ENCODE measurements around the gene SFSWAP. TPM values are rescaled to one million over a fixed set of nuclear protein-coding genes. Genes with fewer than 3 reads are reported as not detected.

The SFSWAP gene
- total and polyA plus RNA-seq, 2 of the 8 experiments (the other 6 are each of a cell fraction or from before 2014, with no cell fraction given): 36.5 to 49.5 TPM

DNA sequence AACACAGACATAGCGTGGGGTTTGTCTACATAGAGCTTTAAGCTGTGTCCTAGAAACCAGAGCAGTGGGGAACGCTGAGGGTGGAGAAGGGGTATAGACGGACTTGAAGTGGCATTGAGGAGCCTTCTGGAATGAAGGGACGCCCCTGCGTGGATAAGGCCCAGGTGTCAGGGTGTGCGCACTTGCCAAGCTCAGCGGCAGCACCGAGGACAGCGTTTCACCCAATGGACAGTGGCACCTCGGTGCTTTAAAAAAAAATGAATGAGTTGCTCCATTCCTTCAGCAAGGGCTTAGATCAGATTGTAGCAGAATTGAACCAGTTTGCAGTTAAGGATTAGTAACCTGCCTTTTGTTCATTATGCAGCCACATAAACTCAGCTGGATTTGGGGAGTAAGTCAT lies 83.7 kb downstream of the SFSWAP start:
- no peak for FAIRE-seq
- Histone ChIP-seq H3K27ac (ENCODE audit: low read depth, low read length) (no peak overlapping the region), H2AK5ac (ENCODE audit: low read depth, low read length) (no peak overlapping the region; the same call in 1 of the 2 replicates), H3K23ac (ENCODE audit: insufficient read length) (no peak overlapping the region), H3K4me2 (ENCODE audit: insufficient read depth in 1 of 2, low read depth in 2 of 2, low read length in 2 of 2) (no peak overlapping the region), H3K4me3 (ENCODE audit: extremely low read depth in 1 of 4, insufficient read depth in 2 of 4, low read depth in 3 of 4, low read length in 4 of 4) (no peak overlapping the region), H3K9ac (replicated peaks in 1 of 4; ENCODE audit: extremely low read depth in 1 of 4, low read depth in 3 of 4, low read length in 3 of 4) (no peak overlapping the region), H3K18ac (ENCODE audit: extremely low read depth, low read length) (no peak overlapping the region), H3K4me1 (replicated peaks in 1 of 4; ENCODE audit: control insufficient read depth in 3 of 4, insufficient read depth in 4 of 4, low read length in 3 of 4) (peaks cover 0 to 17% (median 12%) of the 10 kb centered on the region in 4 experiments; a peak in 6 of 7 replicates), H3K56ac (replicated peaks; ENCODE audit: insufficient read length, low read depth, low read length) (no peak overlapping the region), H2BK120ac (replicated peaks; ENCODE audit: low read depth, low read length) (no peak overlapping the region), H2AFZ (ENCODE audit: low read length) (no peak overlapping the region), H4K91ac (replicated peaks; ENCODE audit: insufficient read length, low read length) (no peak overlapping the region), H2BK20ac (ENCODE audit: low read length) (0 out of 2 replicates have a peak overlapping the region, but pooled peaks have one; percentile 7), H4K20me1 (replicated peaks in 1 of 2; ENCODE audit: control insufficient read depth in 1 of 2, insufficient read depth in 2 of 2, low read length in 2 of 2) (peaks cover 0 to 3% of the 10 kb centered on the region in 2 experiments), H4K5ac (ENCODE audit: insufficient read length, low read depth, low read length) (no peak overlapping the region), H3K14ac (ENCODE audit: insufficient read length) (no peak overlapping the region), H3K9me3 (ENCODE audit: insufficient read depth in 2 of 2, low read depth in 1 of 2, low read length in 1 of 2) (no peaks in the 10 kb centered on the region), H3K4ac (replicated peaks; ENCODE audit: insufficient read length, low read depth, low read length) (no peak overlapping the region), H3K36me3 (ENCODE audit: control insufficient read depth in 2 of 4, insufficient read depth in 4 of 4, low read length in 3 of 4) (peaks cover 2 to 21% (median 16%) of the 10 kb centered on the region in 4 experiments), H3K23me2 (ENCODE audit: low read depth, low read length) (no peaks in the 10 kb centered on the region), H3K79me2 (ENCODE audit: control insufficient read depth in 1 of 2, insufficient read depth in 2 of 2, low read length in 2 of 2) (no peaks in the 10 kb centered on the region), H2BK15ac (ENCODE audit: low read length) (no peak overlapping the region), H4K8ac (ENCODE audit: extremely low read depth, insufficient read depth, low read length) (no peak overlapping the region), H3K27me3 (replicated peaks in 1 of 4; ENCODE audit: control insufficient read depth in 3 of 4, extremely low read depth in 1 of 4, insufficient read depth in 3 of 4, low read length in 3 of 4) (no peaks in the 10 kb centered on the region), H2BK5ac (ENCODE audit: low read depth, low read length) (no peak overlapping the region; the same call in 1 of the 2 replicates), H2BK12ac (ENCODE audit: low read depth, low read length) (no peak overlapping the region), H3K79me1 (ENCODE audit: low read depth, low read length) (no peaks in the 10 kb centered on the region)
- WGBS, 2 experiments (ENCODE audit: extremely low coverage in 1 of 2, insufficient coverage in 1 of 2, insufficient read length in 1 of 2, insufficient replicate concordance in 2 of 2, low coverage in 1 of 2, low lambda C conversion rate in 2 of 2, missing lambda C conversion rate in 1 of 2): 92% methylated on average over 10 of the region's 10 CpGs; no CpG with 5 or more reads in 1 of the 2 experiments
- POLR2A ChIA-PET (ENCODE audit: partially characterized antibody): interaction anchor here (0.6 to 2.7 kb wide), 4 partner anchors 9 to 144 kb away, joined by 3 to 13 read pairs (median 3); no protein-coding TSS in a partner anchor
- DNase-seq (ENCODE audit: low read depth in 1 of 2, low spot score in 2 of 2): no peak
- CTCF ChIA-PET (ENCODE audit: partially characterized antibody): interaction anchor here (0.9 to 3.0 kb wide), 5 partner anchors 9 to 39 kb away, joined by 3 to 24 read pairs (median 5); no protein-coding TSS in a partner anchor
- TF ChIP-seq HDAC6 (IDR thresholded peaks at IDR 0.05; ENCODE audit: low read depth, low read length): no peak
- TF ChIP-seq RBBP5 (IDR thresholded peaks at IDR 0.05; ENCODE audit: borderline replicate concordance, low read depth, low read length): no peak
- no peak for TF ChIP-seq EZH2 (IDR thresholded peaks at IDR 0.05; ENCODE audit: low read depth, low read length, severe bottlenecking)
- no peak for TF ChIP-seq MAFK (IDR thresholded peaks at IDR 0.05; ENCODE audit: low read depth, low read length)
- TF ChIP-seq CTBP2 (IDR thresholded peaks at IDR 0.05; ENCODE audit: borderline replicate concordance, insufficient read depth, insufficient read length, low read length): no peak
- TF ChIP-seq SP1 (IDR thresholded peaks at IDR 0.05; ENCODE audit: low read depth, low read length): no peak
- no peak for TF ChIP-seq HDAC2 (IDR thresholded peaks at IDR 0.05; ENCODE audit: borderline replicate concordance in 1 of 2, low read depth in 2 of 2, low read length in 2 of 2)
- no peak for TF ChIP-seq BACH1 (IDR thresholded peaks at IDR 0.05; ENCODE audit: low read length)
- TF ChIP-seq PHF8 (conservative IDR thresholded peaks at IDR 0.05; ENCODE audit: low read depth, low read length): no peak
- no peak for TF ChIP-seq BRCA1 (IDR thresholded peaks at IDR 0.05; ENCODE audit: low read depth, low read length)
- no peak for TF ChIP-seq TAF7 (optimal IDR thresholded peaks at IDR 0.05; ENCODE audit: borderline replicate concordance, low read depth, low read length)
- TF ChIP-seq, protein P1, sequence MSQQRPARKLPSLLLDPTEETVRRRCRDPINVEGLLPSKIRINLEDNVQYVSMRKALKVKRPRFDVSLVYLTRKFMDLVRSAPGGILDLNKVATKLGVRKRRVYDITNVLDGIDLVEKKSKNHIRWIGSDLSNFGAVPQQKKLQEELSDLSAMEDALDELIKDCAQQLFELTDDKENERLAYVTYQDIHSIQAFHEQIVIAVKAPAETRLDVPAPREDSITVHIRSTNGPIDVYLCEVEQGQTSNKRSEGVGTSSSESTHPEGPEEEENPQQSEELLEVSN (IDR thresholded peaks at IDR 0.05): no peak
- TF ChIP-seq POLR2AphosphoS5 (IDR thresholded peaks at IDR 0.05; ENCODE audit: low read depth, low read length): no peak
